HG03135 (cell line): ENCODE data around the gene RSU1.

Experiments
- ATAC-seq: cut with Tn5 transposase; IDR thresholded peaks from one replicate; pipeline ENCODE4 v1.9.1; 2021; ENCODE audit warnings: mild to moderate bottlenecking, moderate library complexity; ENCODE audit not compliant: unreplicated experiment

Gene RSU1

GRCh38 chr10:16611037-16611436 lies 206.2 kb downstream of the RSU1 start:
- no peak for ATAC-seq

DNA sequence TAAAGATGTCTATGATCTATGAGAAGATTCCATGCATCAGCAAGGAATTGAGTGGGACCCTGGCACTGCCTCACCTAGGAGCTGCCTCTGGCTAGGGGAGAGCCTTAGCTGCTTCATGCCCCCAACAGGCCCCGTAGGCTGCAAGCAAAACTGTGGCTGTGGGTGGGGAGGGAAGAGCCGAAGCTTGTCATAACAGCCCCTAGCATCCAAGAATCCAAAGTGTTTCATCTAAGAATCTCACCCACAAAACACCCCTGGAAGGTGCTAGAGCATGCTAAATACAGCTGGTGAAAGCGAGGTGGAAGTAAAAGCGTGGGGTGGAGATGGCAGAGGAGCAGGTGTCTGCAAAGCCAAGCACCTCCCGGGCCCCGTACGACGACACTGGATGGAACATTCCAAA lies 208.0 kb downstream of the RSU1 start:
- ATAC-seq: no peak

GRCh38 chr10:16606923-16607322 lies 210.3 kb downstream of the RSU1 start:
- ATAC-seq: no peak

- ATAC-seq: no peak
These were observed 210.8 kb downstream of the RSU1 start for GRCh38 chr10:16606421-16606820.

- no peak for ATAC-seq
These were observed 213.9 kb downstream of the RSU1 start for GRCh38 chr10:16603308-16603707.

- no peak for ATAC-seq
These were observed 215.0 kb downstream of the RSU1 start for GRCh38 chr10:16602104-16602775.

- no peak for ATAC-seq
These were observed 217.6 kb downstream of the RSU1 start for GRCh38 chr10:16599662-16600061.

GRCh38 chr10:16597656-16598055 lies 219.6 kb downstream of the RSU1 start:
- no peak for ATAC-seq

GRCh38 chr10:16592378-16592777 lies 224.8 kb downstream of the RSU1 start:
- ATAC-seq: no peak

DNA sequence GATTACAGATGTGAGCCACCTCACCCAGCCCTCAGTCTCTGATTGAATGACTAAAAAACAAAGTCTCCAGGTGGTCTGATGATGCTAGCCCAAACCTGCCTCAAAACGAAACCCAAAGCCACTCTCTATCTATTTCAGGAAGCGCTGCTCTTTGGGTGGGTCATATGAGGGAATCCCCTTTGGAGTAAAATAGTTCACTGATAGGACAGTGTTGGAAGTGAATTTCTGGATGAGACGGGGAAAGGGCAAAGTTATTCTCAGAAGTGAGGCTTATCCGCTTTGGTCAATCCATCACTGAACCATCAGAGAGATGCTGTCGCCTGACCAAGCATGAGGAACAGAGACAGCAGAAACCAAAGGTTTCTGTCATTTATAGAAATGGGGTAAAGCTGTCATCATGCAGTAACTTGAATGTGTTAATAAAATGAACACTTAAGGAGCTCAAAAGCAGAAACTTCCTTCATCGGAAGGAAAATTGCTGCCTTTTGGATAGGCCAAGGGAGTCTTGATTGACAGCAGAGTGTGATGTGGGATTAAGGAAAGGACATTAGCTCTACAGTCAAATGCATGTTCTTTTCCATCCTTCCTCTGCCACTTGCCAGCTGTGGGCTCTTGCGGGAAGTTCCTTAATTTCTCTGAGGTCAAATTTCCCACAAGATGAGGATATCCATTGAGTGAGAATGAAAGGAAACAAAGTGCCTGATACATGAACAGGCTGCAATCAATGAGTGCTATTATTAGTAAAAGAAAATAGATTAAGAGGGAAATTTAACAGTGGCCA lies 230.7 kb downstream of the RSU1 start:
- ATAC-seq: peak; percentile 89

- ATAC-seq: no peak
These were observed 232.1 kb downstream of the RSU1 start for GRCh38 chr10:16585103-16585502.

GRCh38 chr10:16583382-16583781 lies 233.8 kb downstream of the RSU1 start:
- ATAC-seq: no peak

DNA sequence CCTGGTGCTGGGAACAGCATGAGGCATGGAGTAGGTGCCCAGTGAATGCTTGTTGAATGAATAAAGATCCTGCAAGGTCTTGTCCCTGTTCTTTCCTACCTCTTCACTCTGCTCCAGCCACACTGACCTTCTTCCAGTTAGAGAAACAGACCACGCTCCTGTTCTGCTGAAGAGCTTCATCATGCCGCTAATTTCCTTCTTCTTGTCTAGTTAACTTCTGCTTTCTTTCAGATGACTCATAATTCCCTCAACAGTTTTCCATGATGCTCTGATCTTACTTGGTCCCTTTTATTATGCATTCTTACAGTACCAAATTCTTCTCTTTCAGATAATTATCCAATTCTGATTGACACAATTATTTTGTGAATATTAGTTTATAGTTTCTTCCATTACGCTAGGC lies 236.0 kb downstream of the RSU1 start:
- ATAC-seq: no peak

DNA sequence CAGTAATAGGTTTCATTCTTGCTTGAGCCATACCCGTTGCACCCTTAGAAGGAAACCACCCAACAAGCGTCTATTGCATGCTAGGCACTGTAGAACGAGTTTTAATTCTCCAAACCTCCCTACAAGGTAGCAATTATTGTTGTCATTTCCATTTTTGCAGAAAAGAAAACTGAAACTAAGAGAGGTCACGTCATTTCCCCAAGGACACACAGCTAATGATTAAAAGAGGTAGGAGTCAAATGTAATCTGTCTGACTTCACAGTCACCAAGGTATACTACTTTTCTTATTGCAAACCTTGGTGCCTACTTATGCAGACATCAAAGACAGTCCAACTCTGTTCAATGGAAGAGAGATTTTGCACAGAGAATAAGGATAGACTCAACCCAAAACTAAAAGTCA lies 246.5 kb downstream of the RSU1 start:
- peak; percentile 96 for ATAC-seq

- no peak for ATAC-seq
These were observed 250.9 kb downstream of the RSU1 start for GRCh38 chr10:16566202-16566805.

DNA sequence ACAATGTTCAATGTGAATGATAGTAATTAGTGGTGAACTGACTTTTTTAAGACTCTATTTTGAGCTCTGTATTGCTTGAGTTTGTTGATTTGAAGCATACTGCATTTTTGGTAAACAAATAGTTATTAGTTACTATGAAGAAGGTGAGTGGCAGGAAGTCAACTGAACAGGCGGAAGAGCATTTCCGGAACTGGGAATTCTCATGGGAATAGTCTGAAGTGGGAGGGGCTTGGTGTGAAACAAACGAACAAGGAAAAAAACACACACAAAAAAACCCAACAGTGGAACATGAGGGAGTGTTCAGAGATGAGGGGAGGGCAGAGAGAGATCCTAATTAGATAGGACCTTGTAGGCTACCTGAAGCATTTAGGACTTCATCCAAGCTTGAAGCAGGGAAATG lies 251.6 kb downstream of the RSU1 start:
- ATAC-seq: no peak

DNA sequence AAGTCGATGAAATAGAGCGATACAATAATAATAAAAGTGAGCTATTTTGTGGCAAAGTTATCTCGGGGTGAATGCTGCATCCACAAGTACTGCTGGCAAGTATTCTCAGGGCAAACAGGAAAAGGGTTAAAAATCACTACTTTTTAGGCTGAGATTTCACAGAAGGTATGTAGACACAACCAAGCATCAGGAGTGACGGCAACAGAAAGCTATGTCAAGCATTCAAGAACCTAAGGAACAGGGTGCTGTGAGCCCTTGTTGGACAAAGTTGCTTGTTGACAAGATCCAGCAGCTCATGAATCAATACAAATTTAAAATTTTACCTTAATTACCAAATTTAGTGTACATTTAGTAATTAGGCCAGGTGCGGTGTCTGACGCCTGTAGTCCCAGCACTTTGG lies 254.3 kb downstream of the RSU1 start:
- ATAC-seq: no peak

DNA sequence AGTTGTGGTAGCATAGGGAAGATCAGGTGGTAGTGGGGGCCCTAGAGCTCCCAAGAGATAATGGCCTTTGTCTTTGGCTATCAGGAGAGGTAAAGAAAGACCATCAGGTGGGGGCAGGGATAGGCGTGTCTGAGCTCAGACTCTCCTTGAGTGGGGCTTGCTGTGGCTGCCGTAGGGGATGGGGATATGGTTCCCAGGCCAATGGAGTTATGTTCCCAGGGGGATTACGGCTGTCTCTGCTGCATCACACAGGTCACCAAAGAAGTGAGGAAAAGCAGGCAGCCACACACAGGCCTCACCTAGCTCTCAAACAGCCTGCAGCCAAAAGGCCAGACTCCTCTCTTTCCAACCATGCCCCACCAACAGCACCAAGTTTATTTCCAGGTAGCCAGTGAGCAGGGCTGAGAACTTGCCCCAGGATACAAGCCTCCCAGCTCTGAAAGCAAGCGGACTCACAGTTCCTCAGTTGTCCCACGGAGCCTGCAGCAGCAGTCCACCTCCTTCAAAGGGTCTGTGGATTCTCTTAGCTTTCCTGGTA lies 257.9 kb downstream of the RSU1 start:
- no peak for ATAC-seq

- no peak for ATAC-seq
These were observed 269.3 kb downstream of the RSU1 start for GRCh38 chr10:16547973-16548372.

GRCh38 chr10:16545116-16545736 lies 272.0 kb downstream of the RSU1 start:
- ATAC-seq: no peak

DNA sequence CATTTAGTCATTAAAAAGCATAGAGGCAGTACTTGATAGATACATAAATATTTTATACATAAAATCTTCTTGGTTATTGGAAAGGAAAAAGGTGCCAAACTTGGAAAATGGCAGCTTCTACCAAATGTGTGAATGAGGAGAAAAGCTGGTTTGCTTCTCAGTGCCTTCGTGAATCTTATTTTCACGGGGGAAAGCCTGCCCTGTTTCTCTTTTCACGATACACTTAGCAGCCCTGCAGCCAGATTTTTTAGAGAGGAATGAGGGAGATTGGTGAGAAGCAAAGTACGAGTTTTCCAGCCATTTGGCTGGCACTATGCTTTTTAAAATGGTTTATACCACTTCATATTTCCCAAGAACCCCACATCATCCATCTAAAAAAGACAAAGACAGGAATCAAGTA lies 272.6 kb downstream of the RSU1 start:
- no peak for ATAC-seq
